HG03442 (cell line): ENCODE measurements around the gene LACTB.
A peak's percentile ranks its signal among the peaks of the same experiment; 100 is the strongest.

Experiments
- ATAC-seq: cut with Tn5 transposase; IDR thresholded peaks from one replicate; pipeline ENCODE4 v1.9.1; 2021; ENCODE audit warnings: mild to moderate bottlenecking, moderate library complexity; ENCODE audit not compliant: unreplicated experiment

The LACTB gene, protein sequence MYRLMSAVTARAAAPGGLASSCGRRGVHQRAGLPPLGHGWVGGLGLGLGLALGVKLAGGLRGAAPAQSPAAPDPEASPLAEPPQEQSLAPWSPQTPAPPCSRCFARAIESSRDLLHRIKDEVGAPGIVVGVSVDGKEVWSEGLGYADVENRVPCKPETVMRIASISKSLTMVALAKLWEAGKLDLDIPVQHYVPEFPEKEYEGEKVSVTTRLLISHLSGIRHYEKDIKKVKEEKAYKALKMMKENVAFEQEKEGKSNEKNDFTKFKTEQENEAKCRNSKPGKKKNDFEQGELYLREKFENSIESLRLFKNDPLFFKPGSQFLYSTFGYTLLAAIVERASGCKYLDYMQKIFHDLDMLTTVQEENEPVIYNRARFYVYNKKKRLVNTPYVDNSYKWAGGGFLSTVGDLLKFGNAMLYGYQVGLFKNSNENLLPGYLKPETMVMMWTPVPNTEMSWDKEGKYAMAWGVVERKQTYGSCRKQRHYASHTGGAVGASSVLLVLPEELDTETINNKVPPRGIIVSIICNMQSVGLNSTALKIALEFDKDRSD

DNA sequence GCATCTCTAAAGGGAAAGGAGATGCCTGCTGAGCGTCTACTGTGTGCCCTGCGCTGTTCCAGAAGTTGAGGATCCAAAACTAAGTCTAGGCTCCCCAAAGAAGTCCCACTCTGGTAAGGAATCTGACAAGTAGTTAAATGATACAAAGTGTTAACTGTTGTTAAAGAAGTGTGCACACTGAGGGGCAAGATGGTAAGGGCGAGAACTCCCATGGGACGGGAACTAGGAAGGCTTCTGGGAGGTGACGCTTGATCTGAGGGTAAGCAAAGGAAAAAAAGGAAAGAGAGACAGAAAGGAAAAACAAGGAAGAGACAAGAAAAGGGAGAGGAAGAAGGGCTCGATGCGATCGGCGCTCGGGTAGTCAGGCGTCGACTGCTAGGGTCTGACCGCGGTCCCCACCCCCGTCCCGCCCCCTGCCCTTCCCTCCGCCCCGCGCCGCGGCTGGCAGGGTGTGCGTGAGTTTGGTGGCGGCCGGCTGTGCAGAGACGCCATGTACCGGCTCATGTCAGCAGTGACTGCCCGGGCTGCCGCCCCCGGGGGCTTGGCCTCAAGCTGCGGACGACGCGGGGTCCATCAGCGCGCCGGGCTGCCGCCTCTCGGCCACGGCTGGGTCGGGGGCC is at the start of gene LACTB:
Gene LACTB (plus strand): TSS at position 480 of the 620 bp plus-strand sequence. CDS start 11 bp downstream, at position 491.
- ATAC-seq = peak; percentile 63

DNA sequence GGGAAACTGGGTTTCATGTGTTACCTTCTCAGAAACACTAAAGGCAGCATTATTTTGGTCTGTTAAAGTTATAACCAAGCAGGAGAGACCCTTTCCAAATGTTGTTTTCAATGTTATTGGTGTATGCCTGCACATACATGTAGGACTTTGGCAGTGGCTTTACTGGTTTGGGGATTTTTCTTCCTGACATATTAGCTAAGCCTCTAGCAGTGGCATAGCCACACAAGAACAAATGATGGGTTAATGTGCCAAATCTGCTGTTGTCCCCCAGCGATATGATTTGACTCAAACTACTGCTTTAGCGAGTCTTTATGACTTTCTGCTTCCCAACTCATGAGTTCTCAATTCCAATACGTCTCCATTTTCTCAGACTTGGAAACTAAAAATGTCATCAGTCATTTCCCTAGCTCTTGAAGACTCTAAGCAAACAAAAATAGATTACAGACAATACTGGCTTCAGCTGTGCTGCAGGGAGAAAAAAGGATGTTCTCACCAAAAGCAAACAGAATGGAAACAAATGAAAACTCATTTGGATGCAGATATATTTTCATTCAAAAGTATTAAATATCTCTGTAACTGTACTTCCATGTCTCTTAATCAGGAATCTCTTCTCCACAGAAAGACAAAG is 49.5 kb upstream of the LACTB start:
- no peak for ATAC-seq

DNA sequence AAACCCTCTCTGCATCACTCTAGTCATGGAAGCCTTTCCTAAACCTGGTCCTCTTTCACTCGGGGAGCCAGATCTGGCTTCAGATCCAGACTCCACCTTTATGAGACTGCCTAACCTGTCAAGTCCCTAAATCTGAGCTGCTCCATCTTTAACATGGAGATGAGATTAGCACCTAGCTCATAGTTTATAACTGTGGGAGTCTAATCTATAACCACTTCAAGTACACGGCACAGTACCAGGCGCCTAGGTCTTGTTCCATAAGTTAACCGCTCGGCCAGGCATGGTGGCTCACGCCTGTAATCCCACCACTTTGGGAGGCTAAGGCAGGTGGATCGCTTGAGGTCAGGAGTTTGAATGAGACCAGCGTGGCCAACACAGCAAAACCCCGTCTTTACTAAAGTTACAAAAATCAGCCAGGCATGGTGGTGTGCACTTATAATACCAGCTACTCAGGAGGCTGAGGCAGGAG is 48.8 kb upstream of the LACTB start:
- ATAC-seq = no peak

GRCh38 chr15:63073497-63074172 is 48.0 kb upstream of the LACTB start:
- no peak for ATAC-seq

DNA sequence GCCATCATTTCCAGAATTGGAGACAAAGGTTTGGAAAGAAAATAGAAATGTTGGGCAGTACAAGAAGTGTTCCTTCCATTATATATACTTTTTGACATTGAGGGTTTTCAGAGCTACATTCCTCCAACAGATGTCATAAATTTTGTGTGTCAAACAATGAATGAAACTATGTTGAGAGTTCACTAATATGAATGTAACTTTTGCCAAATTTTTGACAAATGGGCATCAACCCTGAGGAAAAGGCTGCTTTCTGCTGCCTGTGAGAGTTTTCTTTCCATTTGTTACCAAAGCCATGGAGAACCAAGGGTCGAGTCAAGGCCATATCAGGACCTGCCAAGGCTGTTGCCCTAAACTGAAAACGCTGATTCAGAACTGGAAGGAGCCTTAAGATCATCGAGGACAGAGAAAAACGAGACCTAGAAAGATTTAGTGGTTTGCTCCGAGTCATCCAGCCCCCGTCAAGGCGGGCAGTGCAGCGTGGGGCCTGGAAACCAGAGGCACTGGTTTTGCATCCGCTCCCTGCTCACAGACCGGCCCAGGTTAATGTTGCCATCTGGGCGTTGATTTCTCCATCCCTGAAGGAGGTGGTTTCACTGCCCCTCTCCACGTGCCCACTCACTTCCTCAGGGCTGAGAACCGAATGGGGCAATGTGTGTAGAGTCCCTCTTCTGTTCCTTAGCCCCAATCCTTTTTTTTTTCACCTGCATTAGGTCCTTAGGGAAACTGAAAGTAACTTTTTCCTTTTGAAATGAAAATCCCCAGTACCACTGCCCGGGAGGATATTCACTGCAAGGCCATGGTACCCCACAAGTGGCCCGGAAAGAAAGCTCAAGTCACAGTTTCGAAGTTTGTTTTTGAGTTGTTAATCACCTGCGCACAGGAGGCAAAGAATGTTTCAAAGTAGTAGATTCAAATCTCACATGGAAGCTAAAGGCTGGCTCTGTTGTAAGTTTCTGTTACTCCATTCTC is 46.4 kb upstream of the LACTB start:
- ATAC-seq = no peak

GRCh38 chr15:63075984-63076713 is 45.5 kb upstream of the LACTB start:
- no peak for ATAC-seq

GRCh38 chr15:63076714-63077046 is 45.0 kb upstream of the LACTB start:
- ATAC-seq = no peak

DNA sequence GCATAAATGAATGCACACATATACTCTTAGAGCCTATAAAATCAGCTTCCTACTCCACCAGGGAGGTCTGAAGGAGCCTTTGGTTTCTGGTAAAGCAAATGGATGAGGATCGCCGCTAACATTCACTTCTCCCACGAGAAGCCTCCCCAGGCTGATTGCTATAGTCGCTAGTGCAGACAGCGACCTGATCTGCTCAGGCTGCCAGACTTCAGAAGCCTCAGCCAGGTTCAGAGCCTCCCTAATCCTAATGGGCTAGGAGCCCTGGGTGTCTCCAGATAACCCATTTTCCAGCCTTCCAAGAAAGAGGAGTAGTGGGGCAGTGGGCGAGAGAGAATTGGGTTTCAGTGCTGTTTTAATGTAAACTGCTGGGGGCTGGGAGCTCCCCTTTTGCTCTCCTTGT is 43.7 kb upstream of the LACTB start:
- ATAC-seq = no peak

DNA sequence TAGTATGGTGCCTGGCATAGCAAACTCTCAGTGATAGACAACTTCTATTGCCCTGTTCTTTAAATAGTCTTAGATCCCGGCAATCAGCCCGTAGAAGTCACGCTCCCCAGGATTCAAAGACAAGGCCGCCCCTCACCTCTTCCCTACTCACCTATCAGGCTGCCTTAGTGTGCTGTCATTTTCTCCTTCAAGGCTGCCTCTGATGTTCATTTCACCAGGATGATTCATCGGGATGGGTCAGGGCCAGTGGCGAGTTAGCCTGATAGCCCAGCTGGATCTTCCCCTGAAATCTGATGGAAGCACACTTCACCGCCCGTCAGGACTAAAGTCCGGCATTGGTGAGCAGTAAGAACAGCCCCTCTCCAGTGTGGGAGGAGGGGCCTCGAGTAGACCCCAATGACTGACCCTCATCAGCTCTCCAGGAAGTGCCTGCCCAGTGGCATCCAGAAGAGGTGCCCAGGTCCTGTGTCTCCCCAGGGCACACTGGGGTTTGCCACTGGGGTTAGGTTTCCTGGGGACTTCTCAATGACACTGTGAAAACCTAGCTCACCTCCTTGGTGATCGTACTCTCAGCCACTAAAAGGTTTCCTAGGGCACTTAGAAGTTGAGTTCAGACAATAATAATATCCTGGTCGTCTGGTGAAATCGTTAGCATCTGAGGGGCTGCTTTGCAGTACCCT is 41.6 kb upstream of the LACTB start:
- no peak for ATAC-seq

DNA sequence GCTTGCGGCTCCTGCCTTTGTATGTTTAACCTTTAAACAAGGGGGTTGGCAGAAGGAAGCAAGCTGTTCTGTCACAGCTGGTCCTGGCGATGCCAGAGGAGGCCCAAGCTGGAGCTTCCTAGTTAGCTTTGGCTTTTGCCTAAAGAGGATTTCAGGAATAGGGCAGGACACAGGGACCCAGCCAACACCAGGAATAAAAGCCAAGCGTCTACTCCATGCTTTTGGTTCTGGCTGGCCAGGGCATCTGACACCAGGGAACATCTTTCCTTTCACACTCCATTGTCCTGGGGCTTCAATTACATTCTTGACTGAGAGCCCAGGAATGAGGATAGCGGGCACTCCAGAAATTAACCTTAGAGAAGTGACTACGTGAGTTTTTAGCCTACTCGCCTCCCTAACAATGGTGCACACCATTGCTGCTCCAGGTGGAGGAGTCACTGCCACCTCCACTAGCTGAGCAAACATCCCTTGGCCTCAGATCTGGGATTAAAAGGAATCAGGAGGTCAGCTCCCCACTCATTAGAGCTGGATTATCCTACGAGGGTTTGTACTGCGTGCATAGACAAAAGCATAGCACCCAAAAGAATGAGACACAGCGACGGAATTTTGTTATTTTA is 40.9 kb upstream of the LACTB start:
- no peak for ATAC-seq

GRCh38 chr15:63082366-63082765 is 39.3 kb upstream of the LACTB start:
- ATAC-seq = no peak

DNA sequence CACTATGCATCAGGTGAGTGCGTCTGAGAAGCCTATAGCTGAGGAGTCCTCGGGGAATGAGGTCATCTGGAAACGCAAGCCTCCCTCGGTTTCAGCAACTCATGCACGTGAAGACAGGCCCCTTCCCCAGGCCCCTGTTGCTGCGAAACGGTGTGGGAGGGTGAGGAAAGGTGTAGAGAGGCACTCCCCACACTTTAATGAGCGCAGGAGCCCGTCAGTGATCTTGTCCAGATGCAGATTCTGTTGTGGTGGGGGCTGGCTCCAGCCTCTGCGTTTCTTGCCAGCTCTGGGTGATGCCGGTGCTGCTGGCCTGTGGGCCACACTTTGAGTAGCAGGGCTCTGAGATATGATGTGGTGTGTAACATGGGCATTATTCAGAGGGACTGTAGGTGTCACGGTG is 38.6 kb upstream of the LACTB start:
- ATAC-seq = no peak

- ATAC-seq = no peak
Observed at GRCh38 chr15:63083541-63083940, 38.1 kb upstream of the LACTB start.

GRCh38 chr15:63084806-63085205 is 36.9 kb upstream of the LACTB start:
- no peak for ATAC-seq

DNA sequence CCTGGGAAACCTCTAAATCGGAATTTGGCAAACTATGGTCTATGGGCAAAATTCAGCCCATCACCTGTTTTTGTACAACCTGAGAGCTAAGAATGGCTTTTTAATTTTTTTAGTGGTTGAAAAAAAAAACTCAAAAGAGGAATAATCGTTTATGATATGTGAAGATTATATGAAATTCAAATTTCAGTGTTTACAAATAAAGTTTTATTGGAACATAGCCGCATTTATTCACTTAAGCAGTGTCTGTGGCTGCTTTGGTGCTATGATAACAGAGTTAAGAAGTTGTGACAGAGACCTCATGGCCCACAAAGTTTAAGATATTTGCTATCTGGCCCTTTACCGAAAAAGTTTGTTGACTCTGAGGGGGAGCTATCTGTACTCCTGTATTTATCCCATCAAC is 36.4 kb upstream of the LACTB start:
- no peak for ATAC-seq

GRCh38 chr15:63086271-63086670 is 35.4 kb upstream of the LACTB start:
- no peak for ATAC-seq

GRCh38 chr15:63086947-63087346 is 34.7 kb upstream of the LACTB start:
- no peak for ATAC-seq

- no peak for ATAC-seq
Observed at GRCh38 chr15:63088533-63089245, 33.0 kb upstream of the LACTB start.
